GM18511 (cell line): ENCODE results near the gene PRODH2.
"Not testable (repeated sequence)": the region's sequence is repeated elsewhere in the genome, so short reads cannot be mapped to it uniquely, and the experiment has no call there.

ENCODE experiments used
- ATAC-seq: cut with Tn5 transposase; IDR thresholded peaks from one replicate; pipeline ENCODE4 v1.9.1; 2021; ENCODE audit warnings: mild to moderate bottlenecking, moderate library complexity; ENCODE audit not compliant: unreplicated experiment

The PRODH2 gene

DNA sequence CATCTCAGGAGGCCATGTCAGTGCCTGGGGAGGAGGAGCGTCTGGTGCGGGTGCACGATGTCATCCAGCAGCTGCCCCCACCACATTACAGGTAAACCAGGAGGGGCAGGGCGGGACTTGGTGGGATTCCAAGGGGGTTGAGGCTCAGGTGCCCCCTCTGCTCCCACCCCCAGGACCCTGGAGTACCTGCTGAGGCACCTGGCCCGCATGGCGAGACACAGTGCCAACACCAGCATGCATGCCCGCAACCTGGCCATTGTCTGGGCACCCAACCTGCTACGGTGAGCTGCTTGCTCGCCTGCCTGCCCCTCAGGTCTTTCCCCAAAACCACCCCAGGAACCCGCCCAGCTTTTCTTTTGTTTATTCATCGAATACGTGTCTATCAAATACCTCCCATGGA is 30.1 kb downstream of the PRODH2 start:
- no peak for ATAC-seq

DNA sequence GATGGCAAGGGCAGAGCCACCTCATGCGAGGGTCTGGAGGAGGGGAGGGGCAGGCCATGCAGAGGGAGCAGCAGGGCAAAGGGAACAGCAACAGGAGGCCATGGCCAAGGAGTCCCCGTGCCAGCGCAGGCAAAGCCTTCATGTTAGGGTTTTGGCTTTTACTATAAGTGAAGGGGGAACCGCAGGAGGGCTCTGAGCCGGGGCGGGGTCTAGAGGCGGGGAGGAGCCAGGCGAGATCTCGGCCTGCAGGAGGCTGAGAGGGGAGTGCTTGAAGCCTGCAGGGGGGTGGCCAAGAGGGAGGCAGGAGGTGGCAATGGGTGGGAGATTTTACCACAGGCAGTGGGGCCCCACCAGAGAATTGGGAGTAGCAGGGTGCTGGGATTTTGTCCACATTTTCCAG is 31.0 kb downstream of the PRODH2 start:
- no peak for ATAC-seq

DNA sequence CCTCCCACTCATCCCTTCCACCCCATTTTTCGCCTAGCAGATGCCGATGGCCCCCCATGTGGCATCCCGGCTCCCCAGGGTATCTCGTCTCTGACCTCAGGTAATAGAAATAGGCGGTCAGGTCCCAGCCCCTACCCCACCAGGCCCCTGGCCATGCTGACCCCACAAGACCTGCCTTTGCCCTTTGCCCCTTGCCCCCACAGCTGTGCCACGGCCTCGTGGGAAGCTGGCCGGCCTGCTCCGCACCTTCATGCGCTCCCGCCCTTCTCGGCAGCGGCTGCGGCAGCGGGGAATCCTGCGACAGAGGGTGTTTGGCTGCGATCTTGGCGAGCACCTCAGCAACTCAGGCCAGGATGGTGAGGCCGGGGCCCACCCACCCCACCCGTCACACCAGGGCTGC is 31.9 kb downstream of the PRODH2 start:
- ATAC-seq, result no peak

DNA sequence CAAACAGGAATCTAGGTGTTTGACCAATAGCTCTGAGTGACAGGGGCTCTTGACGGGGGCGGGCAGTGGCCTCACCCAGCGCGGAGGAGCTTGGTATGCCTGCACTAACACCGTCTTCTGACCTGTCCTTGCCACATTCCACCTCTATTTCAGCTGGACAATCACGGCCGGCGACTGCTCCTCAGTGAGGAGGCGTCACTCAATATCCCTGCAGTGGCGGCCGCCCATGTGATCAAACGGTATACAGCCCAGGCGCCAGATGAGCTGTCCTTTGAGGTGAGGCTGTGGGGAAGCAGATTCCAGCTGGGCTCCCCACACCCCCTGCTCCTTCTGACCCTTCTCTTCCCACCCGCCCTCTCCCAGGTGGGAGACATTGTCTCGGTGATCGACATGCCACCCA is 32.6 kb downstream of the PRODH2 start:
- ATAC-seq, result no peak

DNA sequence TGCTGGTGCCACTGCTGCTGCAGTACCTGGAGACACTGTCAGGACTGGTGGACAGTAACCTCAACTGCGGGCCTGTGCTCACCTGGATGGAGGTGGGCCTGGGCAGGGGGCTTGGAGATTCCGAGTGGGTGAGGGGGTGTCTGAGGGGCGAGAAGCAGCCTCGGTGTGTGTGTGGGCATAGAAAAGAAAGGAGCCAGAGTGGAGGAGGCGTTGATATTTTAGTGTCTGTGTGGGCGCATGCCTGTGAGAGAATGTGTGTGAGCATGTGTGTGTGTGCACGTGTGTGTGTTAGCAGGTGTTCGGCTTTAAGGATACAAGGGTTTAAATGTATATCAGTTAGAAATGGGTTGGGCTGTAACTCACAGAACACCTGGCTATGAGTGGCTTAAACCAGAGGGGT is 33.6 kb downstream of the PRODH2 start:
- no peak for ATAC-seq

DNA sequence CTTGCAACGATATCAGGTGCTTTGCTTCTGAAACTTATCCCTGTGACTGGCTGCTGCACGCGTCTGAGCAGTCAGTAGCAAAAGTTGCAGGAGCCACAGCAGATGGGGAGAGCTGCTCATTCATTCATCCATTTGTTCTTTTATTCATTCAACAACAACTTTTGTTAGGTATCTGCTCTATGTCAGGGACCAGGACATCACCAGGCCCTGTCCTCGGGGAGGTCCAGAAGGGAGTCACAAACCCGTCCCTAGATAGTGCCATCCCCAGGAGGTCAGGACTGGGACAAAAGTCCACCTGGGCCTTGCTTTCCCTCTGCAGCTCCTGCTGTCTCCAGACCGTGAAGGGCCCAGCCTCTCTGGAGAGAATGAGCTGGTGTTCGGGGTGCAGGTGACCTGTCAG is 34.7 kb downstream of the PRODH2 start:
- no peak for ATAC-seq

DNA sequence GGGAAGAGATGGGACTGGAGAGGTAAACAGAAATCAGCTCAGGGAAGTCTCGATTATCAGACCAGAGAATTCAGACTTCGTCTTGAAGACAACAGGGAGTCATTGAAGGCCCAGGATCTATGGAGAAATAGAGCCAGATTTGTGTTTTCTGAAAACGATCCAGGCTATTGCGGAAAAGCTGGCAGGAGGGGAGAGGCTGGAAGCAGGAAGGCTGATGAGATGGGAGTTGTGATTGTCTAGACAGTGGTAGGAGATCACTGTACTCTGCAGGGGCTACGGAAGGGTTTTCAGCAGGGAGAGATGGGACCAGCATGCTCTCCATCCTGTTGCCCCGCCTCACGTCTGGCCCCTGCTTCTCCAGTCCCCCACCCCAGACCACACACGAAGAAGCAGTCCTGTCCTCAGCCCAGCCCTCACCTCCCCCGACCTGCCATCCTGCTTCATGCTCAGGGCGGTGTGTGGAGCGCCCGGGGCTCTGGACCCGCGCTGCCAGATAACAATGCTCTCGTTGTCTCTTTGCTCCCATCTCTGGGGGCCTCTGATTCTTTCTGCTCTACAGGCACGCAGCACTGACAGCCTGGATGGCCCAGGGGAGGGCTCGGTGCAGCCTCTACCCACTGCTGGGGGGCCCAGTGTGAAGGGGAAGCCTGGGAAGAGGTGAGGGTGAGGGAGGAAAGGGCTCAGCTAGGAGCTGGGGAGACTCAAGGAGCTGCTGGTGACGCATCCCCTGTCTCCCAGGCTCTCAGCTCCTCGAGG is 35.4 kb downstream of the PRODH2 start:
- no peak for ATAC-seq

DNA sequence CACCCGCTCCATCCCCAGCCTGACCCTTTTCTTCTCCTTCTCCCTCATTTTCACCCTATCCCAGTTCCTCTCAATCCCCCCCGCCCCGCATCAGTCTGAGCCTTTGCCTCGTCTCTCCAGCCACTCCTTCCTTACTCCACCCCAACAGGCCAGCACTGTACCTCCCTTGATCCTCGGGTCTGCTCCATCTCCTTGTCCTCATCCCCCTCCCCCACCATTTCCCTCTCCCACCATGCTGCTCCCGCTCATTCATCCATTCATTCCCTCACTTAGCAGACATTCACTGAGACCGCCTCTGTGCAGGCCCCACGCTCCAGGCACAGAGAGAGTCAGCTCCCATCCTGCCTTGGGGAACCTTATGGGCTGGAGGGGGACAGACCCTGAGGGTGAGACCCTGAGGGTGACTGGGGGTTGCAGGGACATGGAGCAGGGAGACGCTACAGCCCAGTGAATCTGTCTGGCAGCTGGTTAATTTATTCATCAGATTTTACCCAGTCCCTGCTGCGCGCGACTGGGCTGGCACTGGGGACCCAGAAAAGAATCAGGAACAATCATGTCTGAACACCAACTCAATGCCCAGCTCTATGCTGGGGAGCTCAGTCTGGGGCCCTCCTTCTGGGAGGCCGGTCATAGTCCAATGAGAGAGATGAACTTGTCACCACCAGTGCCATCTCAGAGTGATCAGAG is 36.4 kb downstream of the PRODH2 start:
- no peak for ATAC-seq

DNA sequence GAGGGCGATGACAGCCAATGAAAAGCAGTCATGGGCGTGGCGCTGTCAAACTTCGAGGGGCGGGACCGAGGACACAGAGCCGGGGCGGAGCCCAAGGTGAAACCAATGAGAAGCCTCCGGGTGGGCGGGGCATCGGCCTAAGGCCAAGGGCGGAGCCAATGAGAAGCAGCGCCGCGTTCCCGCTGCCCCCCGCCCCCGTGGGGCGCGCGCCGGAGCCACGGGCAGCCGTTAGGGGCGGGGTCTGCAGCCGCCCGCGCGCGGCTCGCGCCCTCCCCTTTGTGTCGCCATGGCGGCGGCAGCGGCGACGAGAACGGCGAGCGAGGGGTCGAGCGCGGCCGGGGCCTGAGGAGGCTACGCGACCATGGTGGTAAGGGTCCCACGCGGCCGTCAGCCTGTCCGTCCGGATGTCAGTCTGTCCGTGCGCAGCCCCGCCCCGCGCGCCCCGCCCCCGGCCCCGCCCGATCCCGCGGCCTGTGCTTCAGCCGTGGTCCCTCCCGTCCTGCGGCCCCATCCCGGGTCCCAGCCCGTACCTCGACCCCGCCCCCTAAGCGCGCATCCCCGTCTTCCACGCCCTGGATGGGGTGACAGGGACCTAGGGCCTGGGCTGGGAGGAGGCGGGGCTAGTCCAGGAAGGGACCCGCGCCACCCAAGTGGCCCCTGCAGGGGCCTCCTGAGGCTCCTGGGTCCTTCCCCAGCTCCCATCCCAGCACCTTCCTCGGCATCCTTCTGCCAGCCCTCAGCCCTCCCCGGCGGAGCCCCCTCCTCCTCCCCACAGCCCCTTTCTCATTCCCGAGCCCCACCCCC is 37.1 kb downstream of the PRODH2 start, which contains the start of gene ARHGAP33:
TSS of gene ARHGAP33 (plus strand) at position 267 of the 804 bp plus-strand sequence. CDS start at position 362, 95 bp downstream.
- ATAC-seq, result peak; percentile 96

DNA sequence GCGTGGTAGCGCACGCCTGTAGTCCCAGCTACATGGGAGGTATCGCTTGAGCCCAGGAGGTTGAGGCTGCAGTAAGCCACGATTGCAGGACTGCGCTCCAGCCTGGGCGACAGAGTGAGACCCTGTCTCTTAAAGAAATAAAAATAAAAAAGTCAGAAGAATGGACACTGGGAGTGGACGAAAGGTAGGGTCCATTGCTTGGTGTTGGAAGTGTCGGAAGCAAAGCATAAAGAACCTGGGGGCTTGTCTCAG is 37.7 kb downstream of the PRODH2 start:
- no peak for ATAC-seq

DNA sequence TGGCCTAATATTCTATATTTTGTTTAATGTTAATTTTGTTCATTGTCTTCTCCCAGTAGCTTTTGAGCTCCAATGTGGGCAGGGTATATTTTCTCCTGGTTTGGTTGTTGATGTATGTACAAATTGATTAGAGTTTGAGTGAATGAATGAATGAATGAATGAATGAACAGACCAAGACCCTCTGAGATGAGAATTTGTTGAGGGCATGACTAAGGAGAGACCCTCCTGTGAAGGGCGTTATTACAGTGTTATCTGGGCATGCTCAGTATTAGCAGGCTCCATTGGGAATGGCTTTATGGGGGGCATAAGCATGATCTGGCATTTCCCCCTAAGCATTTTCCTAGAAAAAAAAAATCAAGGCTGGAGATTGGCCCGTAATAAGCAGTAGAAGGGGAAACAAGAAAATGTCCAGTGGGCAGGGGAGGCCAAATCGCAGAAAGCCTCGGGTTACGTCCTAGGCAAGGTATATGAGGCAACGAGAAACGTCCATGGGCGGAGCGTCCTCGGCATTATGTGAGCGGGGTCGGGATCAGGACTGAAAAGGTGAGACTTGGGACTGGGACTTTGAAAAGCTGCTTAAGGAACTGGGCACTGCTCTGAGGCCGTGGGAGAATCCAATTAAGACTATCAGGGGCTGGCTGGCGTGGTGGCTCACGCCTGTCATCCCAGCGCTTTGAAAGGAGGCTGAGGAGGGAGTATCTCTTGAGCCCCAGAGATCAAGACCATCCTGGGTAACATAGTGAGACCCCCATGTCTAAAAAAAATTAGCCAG is 38.2 kb downstream of the PRODH2 start:
- ATAC-seq, result no peak

DNA sequence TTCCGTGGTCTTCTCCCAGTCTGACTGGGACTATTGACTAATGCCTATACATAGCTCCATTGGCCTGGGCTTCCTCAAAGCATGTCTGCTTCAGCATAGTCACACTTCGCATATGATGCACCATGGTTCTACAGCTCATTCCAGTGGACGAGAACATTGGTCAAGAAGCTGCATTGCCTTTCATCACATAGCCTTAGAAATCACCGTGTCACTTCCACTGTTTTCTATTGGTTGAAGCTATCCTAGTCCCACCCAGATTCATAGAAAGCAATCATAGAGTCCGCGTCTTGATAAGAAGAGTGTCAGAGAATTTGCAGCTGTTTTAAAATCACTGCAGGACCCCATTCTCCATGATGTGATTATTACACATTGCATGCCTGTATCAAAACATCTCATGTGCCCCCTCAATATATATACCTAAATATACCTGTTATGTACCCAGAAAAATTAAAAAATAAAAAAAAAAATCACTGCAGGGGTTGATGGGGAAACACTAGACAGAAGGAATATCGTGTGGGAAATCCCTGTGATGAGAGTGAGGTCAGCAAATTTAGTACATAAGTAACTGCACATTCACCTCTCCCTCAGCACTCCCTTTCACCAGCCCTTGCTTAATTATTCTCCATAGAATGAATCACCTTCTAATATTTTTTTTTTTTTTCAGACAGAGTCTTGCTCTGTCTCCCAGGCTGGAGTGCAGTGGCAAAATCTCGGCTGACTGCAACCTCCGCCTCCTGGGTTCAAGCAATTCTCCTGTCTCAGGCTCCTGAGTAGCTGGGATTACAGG is 39.4 kb downstream of the PRODH2 start:
- no peak for ATAC-seq

DNA sequence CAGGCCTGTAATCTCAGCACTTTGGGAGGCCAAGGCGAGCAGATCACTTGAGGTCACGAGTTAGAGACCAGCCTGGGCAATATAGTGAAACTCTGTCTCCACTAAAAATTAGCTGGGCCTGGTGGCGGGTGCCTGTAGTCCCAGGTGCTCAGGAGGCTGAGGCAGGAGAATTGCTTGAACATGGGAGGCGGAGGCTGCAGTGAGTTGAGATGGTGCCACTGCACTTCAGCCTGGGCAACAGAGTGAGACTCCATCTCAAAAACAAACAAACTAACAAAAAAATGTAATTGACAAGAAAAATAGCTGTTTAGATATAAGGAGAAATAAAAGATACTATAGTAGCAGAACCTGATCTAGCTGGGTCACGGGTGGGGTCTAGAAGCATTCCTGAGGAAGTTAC is 40.3 kb downstream of the PRODH2 start:
- ATAC-seq, result not testable (repeated sequence)

DNA sequence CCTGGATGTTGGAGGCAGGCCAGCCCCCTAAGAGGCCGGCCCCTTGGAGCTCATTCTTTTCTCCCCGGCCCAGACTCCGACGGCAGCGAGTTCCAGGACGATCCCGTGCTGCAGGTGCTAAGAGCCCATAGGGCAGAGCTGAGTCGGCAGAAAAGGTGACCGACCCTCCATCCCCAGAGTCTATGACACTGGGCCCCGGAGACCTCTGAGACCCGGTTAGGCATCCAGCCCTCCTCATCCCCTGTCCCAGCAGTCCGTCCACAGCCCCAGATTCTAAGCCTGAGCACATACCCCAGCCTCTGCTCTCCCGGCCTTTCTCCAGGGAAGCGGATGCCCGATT is 44.6 kb downstream of the PRODH2 start:
- no peak for ATAC-seq

DNA sequence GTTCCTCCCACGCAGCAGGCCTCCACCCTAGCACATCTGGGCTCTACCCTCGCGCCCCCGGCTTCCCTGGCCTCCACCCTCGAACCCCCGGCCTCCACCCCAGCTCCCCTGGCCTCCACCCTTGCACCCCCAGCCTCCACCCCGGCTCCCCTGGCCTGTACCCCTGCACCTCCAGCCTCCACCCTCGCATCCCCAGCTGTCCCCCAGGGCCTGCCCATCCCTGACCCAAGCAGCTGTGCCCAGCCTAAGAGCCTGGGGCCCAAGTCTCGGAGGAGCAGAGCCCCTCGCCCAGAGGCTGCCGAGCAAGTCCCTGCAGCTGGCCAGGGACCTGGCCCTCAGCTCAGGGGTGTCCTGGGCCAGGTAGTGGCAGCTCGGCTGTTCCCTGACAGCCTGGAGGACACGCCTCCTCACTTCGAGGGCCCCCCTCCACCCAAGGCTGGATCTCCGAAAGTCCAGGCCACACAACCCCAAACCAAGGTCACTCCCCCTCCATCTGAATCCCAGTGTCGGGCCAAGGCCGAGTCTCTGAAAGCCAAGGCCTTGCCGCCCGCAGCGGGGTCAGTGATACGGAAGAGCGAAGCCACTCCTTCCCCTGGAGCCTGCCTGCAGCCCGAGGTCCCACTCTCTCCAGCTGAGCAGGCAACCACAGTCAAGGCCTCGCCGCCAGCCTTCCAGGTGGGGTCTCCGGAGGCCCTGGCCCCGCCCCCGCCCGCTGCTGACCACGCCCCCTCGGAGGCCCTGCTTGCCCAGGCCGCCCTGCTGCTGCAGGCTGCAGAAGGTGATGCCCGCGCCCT is 45.2 kb downstream of the PRODH2 start:
- ATAC-seq, result no peak

DNA sequence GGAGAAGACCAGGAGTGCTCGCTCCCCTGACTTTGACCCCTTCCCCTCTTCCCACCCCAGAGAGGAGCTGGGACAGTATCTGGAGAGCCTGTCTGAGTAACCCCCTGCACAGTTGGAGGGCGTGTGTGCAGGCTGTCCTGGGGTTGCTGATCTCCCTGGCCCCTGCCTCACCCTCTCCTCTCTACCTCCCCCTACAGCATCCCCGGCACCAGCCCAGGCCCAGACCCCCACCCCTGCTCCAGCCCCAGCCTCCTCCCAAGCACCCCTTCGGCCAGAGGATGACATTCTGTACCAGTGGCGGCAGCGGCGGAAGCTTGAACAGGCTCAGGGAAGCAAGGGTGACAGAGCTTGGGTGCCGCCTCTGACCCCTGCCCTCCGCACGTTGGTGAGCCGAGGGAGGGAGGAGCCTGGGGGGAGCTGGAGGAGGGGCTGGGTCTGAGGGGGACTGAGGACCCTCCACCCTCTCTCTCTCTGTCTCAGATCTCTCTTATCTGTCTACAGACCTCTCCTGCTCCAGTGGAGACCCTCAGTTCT is 46.0 kb downstream of the PRODH2 start:
- ATAC-seq, result no peak

DNA sequence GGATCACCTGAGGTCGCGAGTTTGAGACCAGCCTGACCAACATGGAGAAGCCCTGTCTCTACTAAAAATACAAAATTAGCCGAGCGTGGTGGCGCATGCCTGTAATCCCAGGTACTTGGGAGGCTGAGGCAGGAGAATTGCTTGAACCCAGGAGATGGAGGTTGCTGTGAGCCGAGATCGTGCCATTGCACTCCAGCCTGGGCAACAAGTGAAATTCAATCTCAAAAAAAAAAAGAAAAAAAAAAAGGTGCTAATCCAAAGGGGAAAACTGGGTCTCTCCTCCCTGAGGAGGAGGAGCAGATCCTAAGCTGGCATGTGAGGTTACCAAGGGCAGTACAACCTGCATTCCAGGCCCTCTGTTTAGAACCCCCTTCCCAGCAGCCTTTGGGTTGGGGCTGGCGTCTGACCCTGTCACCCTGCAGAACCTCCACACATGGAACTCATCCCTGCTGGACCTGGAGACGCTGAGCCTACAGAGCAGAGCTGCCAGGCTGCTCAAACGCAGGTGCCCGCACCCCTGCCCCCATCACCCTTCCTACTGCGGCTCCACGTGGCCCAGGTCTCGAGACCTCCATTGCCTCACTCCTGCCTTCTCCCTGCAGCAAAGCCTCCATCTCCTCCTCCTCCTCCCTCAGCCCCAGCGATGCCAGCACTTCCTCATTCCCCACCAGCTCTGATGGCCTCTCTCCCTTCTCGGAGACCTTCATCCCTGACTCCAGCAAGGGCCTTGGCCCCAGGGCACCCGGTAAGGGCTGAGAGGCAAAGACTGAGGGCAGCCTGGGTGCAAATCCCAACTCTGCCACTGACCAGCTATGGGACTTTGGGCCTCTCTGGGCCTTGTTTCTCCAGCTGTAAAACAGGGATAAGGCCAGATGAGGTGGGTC is 48.0 kb downstream of the PRODH2 start:
- ATAC-seq, result no peak

DNA sequence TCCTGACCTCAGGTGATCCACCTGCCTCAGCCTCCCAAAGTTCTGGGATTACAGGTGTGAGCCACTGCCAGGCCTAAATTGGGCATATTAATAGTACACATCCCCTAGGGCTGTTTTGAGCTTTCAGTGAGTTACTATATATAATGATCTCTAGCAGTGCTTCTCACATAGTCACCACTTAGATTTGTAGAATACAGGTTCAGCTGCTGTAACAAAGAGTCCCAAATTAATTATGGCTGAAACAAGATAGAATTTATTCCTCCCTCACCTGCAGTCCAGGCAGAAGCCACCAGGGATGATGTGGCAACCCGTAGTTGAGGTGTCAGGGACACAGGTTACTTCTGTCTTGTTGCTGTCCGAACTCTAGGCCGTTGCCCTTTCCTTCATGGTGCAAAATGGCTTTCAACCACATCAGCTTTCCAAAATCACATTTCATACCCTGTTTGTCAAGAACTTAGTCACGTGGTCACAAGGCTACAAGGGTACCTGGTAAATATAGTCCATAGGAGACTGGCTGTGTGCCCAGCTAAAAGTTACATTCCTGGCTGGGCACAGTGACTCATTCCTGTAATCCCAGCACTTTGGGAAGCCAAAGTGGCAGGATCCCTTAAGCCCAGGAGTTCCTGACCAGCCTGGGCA is 51.8 kb downstream of the PRODH2 start:
- ATAC-seq, result no peak
